ENCODE measurements around the gene LPGAT1. TPM values are rescaled to one million over a fixed set of nuclear protein-coding genes. Genes with fewer than 3 reads are reported as not detected.
"Not testable (repeated sequence)": the region's sequence is repeated elsewhere in the genome, so short reads cannot be mapped to it uniquely, and the experiment has no call there.

Gene LPGAT1
- total RNA-seq, 1 donor from 2014 or later, result 17.1 TPM

DNA sequence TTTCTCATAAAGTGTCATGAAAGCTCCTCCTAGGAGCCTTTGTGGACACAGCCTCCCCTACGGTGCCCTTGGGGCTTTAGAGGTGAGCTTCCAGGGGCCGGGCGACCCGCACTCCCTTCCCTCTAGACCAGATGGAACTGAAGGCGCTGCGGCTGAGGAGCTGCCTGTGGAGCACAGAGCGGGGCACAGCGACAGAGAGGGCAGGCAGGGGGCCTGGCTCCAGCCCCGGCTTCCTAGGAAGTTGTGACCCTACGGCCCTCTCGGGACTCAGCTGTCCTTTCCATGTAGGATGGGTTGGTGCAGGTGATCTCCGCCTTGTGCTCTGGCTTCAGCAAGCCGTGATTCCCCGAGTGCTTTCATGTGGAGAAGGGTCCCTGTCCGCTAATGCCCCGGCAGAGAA is 131.5 kb downstream of the LPGAT1 start:
- ATAC-seq, result no peak

DNA sequence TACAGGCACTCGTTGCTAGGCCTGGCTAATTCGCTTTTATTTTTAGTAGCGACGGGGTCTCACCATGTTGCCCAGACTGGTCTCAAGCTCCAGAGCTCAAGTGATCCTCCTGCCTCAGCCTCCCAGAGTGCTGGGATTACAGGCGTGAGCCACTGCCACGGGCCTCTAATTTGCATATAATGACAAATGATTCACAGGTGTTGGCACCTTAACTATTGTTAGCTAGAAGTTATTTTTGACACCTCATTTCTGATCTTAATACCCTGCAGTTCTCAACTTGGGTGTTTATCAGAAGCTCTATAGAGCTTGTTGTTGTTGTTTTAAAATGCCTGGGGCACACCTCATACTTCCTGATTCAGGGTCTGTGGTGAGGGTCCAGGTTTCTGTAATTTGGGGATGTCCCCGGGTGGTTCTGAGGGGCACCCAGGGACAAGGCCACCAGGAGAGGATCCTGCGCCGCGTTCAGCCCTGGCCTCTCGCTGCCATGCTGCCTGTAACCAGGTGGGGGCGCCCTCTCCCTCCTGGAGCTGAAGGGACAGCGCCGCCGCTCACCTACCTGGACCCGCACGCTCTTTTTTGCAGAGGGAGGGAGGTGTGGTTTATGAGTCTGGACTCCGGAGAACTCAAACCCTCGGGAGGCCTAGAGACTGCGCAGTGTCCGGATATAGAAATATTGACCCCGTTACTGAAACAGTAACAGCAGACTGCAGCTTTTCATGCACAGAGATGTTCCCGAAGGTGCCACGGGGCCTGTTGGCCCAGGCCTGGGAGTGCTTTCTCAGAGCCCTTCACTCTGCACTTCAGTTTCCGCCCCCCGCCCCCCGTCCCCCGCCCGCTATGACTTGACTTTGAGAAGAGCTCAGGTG is 132.2 kb downstream of the LPGAT1 start:
- peak; percentile 93 for ATAC-seq

DNA sequence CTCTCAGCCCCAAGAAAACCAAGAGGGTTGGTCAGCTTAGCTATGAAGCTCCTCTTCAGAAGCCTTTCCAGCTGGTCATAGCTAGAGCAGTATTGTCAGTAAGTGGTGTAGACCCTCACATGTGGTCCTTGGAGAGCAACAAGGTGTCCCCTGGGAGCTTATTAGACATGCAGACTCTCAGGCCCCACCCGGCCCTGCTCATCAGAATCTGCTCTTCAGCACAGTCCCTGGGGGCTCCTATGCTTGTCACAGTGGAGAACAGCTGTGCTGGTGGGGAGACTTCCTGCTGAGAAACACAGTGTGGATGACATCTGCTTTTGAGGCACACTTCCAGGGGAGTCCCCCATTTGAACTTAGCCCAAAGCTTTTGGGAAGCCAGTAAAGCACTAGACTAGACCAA is 133.2 kb downstream of the LPGAT1 start:
- no peak for ATAC-seq

GRCh38 chr1:211695135-211695816 is 135.3 kb downstream of the LPGAT1 start:
- no peak for ATAC-seq

DNA sequence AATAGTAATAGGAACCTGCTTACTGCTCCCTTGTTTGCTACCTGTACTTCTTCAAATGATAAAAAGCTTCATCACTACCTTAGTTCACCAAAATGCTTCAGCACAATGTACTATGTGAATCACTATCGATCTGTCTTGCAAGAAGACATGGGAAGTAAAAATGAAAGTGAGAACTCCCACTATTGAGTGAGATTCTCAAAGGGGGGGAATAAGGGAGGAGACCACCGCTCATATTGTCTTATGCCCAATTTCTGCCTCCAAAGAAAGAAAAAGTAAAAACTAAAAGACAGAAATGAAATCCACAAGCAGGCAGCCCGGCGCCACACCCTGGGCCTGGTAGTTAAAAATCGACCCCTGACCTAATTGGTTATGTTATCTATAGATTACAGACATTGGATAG is 136.7 kb downstream of the LPGAT1 start:
- ATAC-seq, result not testable (repeated sequence)

Other genes with a start within 250 kb of the LPGAT1 start
- gene NEK2, start 155.1 kb downstream of the LPGAT1 start, total RNA-seq, result 9.8 TPM
- gene INTS7, start 204.8 kb upstream of the LPGAT1 start, total RNA-seq, result 16.8 TPM
- 6.7 TPM for gene DTL, start 205.0 kb upstream of the LPGAT1 start, total RNA-seq